Endothelial cell of umbilical vein (primary cell): ENCODE measurements around the gene P3H1. TPM values are rescaled to one million over a fixed set of nuclear protein-coding genes. Genes with fewer than 3 reads are reported as not detected.

Experiments
- BruUV-seq: library from RNA; stranded (reverse); fragments of 400-500 nt; replicated peaks from 2 replicates; lab custom pipeline; 2021; lab: Mats Ljungman, UMichigan
- CTCF ChIA-PET: fragments of 300-600, 350-600 bp; sonication (Branson Sonifier 250); formaldehyde crosslinking; loops from one replicate; lab custom pipeline; 2021; ENCODE audit warnings: antibody characterized with exemption, inconsistent platforms; lab: Charles Lee
- POLR2A ChIA-PET: fragments of 300-600, 350-600 bp; sonication (Branson Sonifier 250); formaldehyde crosslinking; loops from one replicate; lab custom pipeline; 2021; ENCODE audit warnings: antibody characterized with exemption, inconsistent platforms; lab: Charles Lee
- DNase-seq: peaks from one replicate; pipeline ENCODE4 v3.0.0-alpha.2; 2011; ENCODE audit warnings: low read depth, low spot score
- FAIRE-seq: peaks from 2 replicates; lab custom pipeline; 2011; peaks lifted over from hg19 to GRCh38; lab: Jason Lieb, UNC
- H2AFZ ChIP-seq: 2 replicates; pipeline ENCODE4 v1.6.0; 2012; ENCODE audit warnings: low read depth, low read length, control low read depth, inconsistent platforms
- H3K27ac ChIP-seq: 2 replicates; pipeline ENCODE4 v1.5.1; 2011; ENCODE audit warnings: low read depth, mild to moderate bottlenecking, control low read depth, low read length, moderate library complexity; ENCODE audit not compliant: insufficient read depth
- H3K27me3 ChIP-seq, 2 experiments: 2 replicates each; pipeline versions ENCODE4 v1.6.0 to v1.6.1; 2011; ENCODE audit warnings: low read length in 2 of 2, mixed read lengths in 1 of 2; ENCODE audit not compliant: control insufficient read depth in 2 of 2, insufficient read depth in 2 of 2
- H3K36me3 ChIP-seq, 2 experiments: 2 replicates in 1 of 2; 3 replicates in 1 of 2; pipeline ENCODE4 v1.5.1; 2011; ENCODE audit warnings: low read length in 2 of 2, mild to moderate bottlenecking in 1 of 2, moderate library complexity in 1 of 2; ENCODE audit not compliant: control insufficient read depth in 2 of 2, insufficient read depth in 2 of 2; ENCODE audit errors: extremely low read depth in 1 of 2
- H3K4me1 ChIP-seq: 3 replicates; pipeline ENCODE4 v1.5.1; 2011; ENCODE audit warnings: mild to moderate bottlenecking, low read length; ENCODE audit not compliant: control insufficient read depth, insufficient read depth; ENCODE audit errors: extremely low read depth
- H3K4me2 ChIP-seq: 2 replicates; pipeline ENCODE4 v1.6.1; 2011; ENCODE audit warnings: low read length, control low read depth, mixed read lengths; ENCODE audit not compliant: insufficient read depth
- H3K4me3 ChIP-seq, 3 experiments: fragments of 200-600 bp in 1 of 3; sonication (generic), shearing (Covaris generic) in 1 of 3; replicated peaks in 1 of 3; 2 replicates each; pipeline ENCODE4 v1.5.1; 2011 to 2016; ENCODE audit warnings: control low read depth in 3 of 3, low read length in 3 of 3, mild to moderate bottlenecking in 2 of 3, inconsistent platforms in 1 of 3, low read depth in 1 of 3, moderate library complexity in 1 of 3; ENCODE audit not compliant: insufficient read depth in 1 of 3
- H3K79me2 ChIP-seq: 2 replicates; pipeline ENCODE4 v1.6.0; 2012; ENCODE audit warnings: low read length, inconsistent platforms; ENCODE audit not compliant: control insufficient read depth, insufficient read depth
- H3K9ac ChIP-seq: replicated peaks from 2 replicates; pipeline ENCODE3; 2011; ENCODE audit warnings: low read length, control low read depth; ENCODE audit not compliant: insufficient read depth; ENCODE audit errors: extremely low read depth
- H3K9me1 ChIP-seq: replicated peaks from 3 replicates; pipeline ENCODE4 v1.6.0; 2011; ENCODE audit warnings: mild to moderate bottlenecking, low read length; ENCODE audit not compliant: control insufficient read depth, insufficient read depth; ENCODE audit errors: extremely low read depth
- H3K9me3 ChIP-seq: replicated peaks from 2 replicates; pipeline ENCODE4 v1.5.1; 2012; ENCODE audit warnings: low read length, inconsistent platforms; ENCODE audit not compliant: control insufficient read depth, insufficient read depth
- H4K20me1 ChIP-seq: replicated peaks from 2 replicates; pipeline ENCODE3; 2011; ENCODE audit warnings: mild to moderate bottlenecking, low read length; ENCODE audit not compliant: control insufficient read depth, insufficient read depth; ENCODE audit errors: extremely low read depth
- CTCF ChIP-seq, 2 donors: IDR thresholded peaks; 1 replicate in 1 of 2; 2 replicates in 1 of 2; pipeline ENCODE4 v1.5.1; 2011; ENCODE audit warnings: low read length in 2 of 2, mild to moderate bottlenecking in 2 of 2, moderate library complexity in 2 of 2, control low read depth in 1 of 2, inconsistent platforms in 1 of 2, low read depth in 1 of 2; ENCODE audit not compliant: insufficient read depth in 1 of 2; ENCODE audit errors: extremely low read depth in 1 of 2
- EZH2 ChIP-seq: IDR thresholded peaks from 2 replicates; pipeline ENCODE4 v1.6.1; 2012; ENCODE audit warnings: borderline replicate concordance, low read depth, mild to moderate bottlenecking, moderate library complexity, low read length, inconsistent platforms; ENCODE audit not compliant: severe bottlenecking
- FOS ChIP-seq: IDR thresholded peaks from 2 replicates; pipeline ENCODE4 v1.6.1; 2011; ENCODE audit warnings: mild to moderate bottlenecking, low read length, moderate library complexity, borderline replicate concordance; ENCODE audit not compliant: insufficient read depth
- GATA2 ChIP-seq: IDR thresholded peaks from 2 replicates; pipeline ENCODE4 v1.7.0; 2011; ENCODE audit warnings: low read depth, mild to moderate bottlenecking, moderate library complexity, mixed read lengths, low read length; ENCODE audit not compliant: insufficient read length, insufficient read depth
- JUN ChIP-seq: IDR thresholded peaks from 2 replicates; pipeline ENCODE4 v1.6.1; 2011; ENCODE audit warnings: borderline replicate concordance, low read depth; ENCODE audit not compliant: insufficient read length, insufficient read depth
- MAX ChIP-seq: IDR thresholded peaks from 2 replicates; pipeline ENCODE4 v1.6.1; 2011; ENCODE audit not compliant: insufficient read depth, insufficient read length
- MYC ChIP-seq: IDR thresholded peaks from one replicate; pipeline ENCODE4 v1.6.1; 2011; ENCODE audit warnings: mild to moderate bottlenecking, low read depth, low read length
- POLR2A ChIP-seq: IDR thresholded peaks from 2 replicates; pipeline ENCODE4 v1.6.1; 2012; ENCODE audit warnings: low read depth, mild to moderate bottlenecking, control low read depth, low read length
- POLR2AphosphoS5 ChIP-seq: IDR thresholded peaks from 2 replicates; pipeline ENCODE4 v1.6.1; 2012; ENCODE audit warnings: low read depth, mild to moderate bottlenecking, control low read depth, low read length, moderate library complexity; ENCODE audit not compliant: insufficient read depth
- dilution Hi-C: fragments of 300-500 bp; cut with MboI; formaldehyde crosslinking; loops from one replicate; pipeline ENCODE4 v1.15.0; 2019; ENCODE audit warnings: low sequenced_read_pairs; ENCODE audit not compliant: extremely low pct_ligation_motif_present
- intact Hi-C: fragments of 100-400 bp; cut with micrococcal nuclease; formaldehyde crosslinking; loops from one replicate; pipeline ENCODE4 v1.10.0; 2022
- polyA plus RNA-seq, 4 experiments: library from polyadenylated mRNA; depleted of rRNA in 3 of 4; stranded (reverse) in 3 of 4; unstranded in 1 of 4; fragments of >200 nt; gene quantifications; 2 replicates each; pipeline versions ENCODE4 v1.2.1 to v1.2.3, GENCODE V29; 2011 to 2012; ENCODE audit warnings: missing spikeins in 1 of 4
- total RNA-seq: library from RNA; stranded (reverse); gene quantifications from 2 replicates; pipeline ENCODE4 v1.2.3, GENCODE V29; 2021

P3H1 gene
- total and polyA plus RNA-seq, 2 donors (not counting 3 experiments of a cell fraction or from before 2014, with no cell fraction given): 136 to 194 TPM

- intact Hi-C loops: no loop called here
- Histone ChIP-seq H3K4me1 (no peaks in the 10 kb centered on the region), H3K9ac (no peak overlapping the region), H3K27ac (no peak overlapping the region), H3K4me2 (no peak overlapping the region), H3K36me3 (peaks cover 0 to 8% of the 10 kb centered on the region in 2 experiments), H3K27me3 (no peaks in the 10 kb centered on the region), H2AFZ (no peak overlapping the region), H3K9me1 (no peaks in the 10 kb centered on the region), H3K79me2 (no peaks in the 10 kb centered on the region), H3K4me3 (no peak overlapping the region), H4K20me1 (no peaks in the 10 kb centered on the region), H3K9me3 (no peaks in the 10 kb centered on the region)
- no TSS peak for BruUV-seq
- no peak for DNase-seq
- dilution Hi-C loops: no loop called here
- ChIA-PET CTCF (interaction anchor here (1.2 to 6.1 kb wide), 2 partner anchors 11 to 164 kb away, joined by 3 to 79 read pairs; no protein-coding TSS in a partner anchor), POLR2A (no interaction called here)
- TF ChIP-seq POLR2AphosphoS5: no peak
- TF ChIP-seq JUN: no peak
- TF ChIP-seq POLR2A: no peak
- no peak for TF ChIP-seq MAX
- no peak for TF ChIP-seq EZH2
- no peak for TF ChIP-seq GATA2
- no peak for TF ChIP-seq CTCF (IDR thresholded peaks at IDR 0.05; ENCODE audit: extremely low read depth in 1 of 2, insufficient read depth in 1 of 2, low read depth in 1 of 2, low read length in 2 of 2)
- no peak for TF ChIP-seq FOS
- no peak for TF ChIP-seq MYC
- FAIRE-seq: no peak
Measured at GRCh38 chr1:42741706-42742105, 25.1 kb downstream of the P3H1 start.
